ENCODE data around the gene NHSL1.

The NHSL1 gene

DNA sequence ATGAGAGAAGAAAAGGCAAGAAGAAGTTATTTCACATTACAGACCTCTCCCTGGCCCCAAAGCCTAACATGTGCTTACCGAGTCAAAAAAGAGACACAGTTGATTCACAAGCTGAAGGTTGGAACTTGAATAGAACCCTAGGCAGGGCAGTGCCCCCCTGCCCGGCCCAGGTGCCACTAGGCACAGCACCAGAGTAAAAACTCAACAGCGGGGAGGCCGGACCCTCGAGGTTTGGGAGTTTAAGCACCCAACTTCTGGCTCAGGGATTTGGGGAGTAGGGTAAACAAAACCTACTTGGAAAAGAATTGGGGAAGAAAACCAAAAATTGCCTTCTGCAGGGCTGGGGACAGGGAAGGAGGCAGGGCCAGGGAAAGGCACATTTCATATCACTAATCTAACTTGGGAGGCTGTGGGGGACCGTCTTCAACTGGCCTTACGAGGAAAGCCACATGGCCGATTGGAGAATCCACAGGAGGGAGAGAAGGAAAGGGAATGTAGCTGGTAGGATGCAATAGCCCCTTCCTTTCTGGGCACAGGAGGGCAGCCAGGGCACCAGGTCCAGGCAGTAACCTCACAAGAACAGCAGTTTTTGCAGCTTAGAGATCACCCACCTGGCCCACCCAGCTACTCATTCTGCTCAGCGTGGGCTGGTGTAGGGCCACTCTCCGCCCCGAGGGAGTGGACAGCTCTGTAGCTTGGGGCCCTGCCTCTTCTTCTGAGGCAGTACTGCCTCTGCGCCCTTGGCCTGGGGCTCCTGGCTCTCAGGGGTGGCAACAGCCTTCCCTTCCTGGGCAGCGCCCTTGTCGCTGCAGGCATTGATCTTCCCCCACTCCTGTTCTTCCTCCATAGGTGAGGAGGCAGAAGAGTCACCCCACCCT, 97.1 kb downstream of the NHSL1 start:
- no peak for ATAC-seq
- TF ChIP-seq CSDC2 (CRISPR knock-in tag; IDR thresholded peaks at IDR 0.05), result no peak
- no peak for TF ChIP-seq ZNF70 (CRISPR knock-in tag; IDR thresholded peaks at IDR 0.05)
- TF ChIP-seq TCF4 (CRISPR knock-in tag; IDR thresholded peaks at IDR 0.05; ENCODE audit: borderline replicate concordance), result no peak
- TF ChIP-seq CSRNP3 (CRISPR knock-in tag; IDR thresholded peaks at IDR 0.05), result no peak
- TF ChIP-seq TSHZ2 (CRISPR knock-in tag; IDR thresholded peaks at IDR 0.05), result no peak
- TF ChIP-seq ZC3H10 (CRISPR knock-in tag; IDR thresholded peaks at IDR 0.05), result no peak
- no peak for TF ChIP-seq TOX (CRISPR knock-in tag; IDR thresholded peaks at IDR 0.05; ENCODE audit: borderline replicate concordance)
- TF ChIP-seq ZFP3 (CRISPR knock-in tag; IDR thresholded peaks at IDR 0.05), result no peak
- no peak for TF ChIP-seq PPARA (CRISPR knock-in tag; IDR thresholded peaks at IDR 0.05; ENCODE audit: borderline replicate concordance)
- TF ChIP-seq SNAI2 (CRISPR knock-in tag; IDR thresholded peaks at IDR 0.05), result no peak
- TF ChIP-seq POU6F1 (CRISPR knock-in tag; IDR thresholded peaks at IDR 0.05; ENCODE audit: borderline replicate concordance, low read depth), result no peak
- no peak for TF ChIP-seq ZNF565 (CRISPR knock-in tag; conservative IDR thresholded peaks at IDR 0.05; ENCODE audit: low read depth)
- no peak for TF ChIP-seq ISL1 (CRISPR knock-in tag; IDR thresholded peaks at IDR 0.05)
- TF ChIP-seq RARB (CRISPR knock-in tag; IDR thresholded peaks at IDR 0.05), result no peak
- no peak for TF ChIP-seq ZFP30 (CRISPR knock-in tag; IDR thresholded peaks at IDR 0.05)
- TF ChIP-seq CREB5 (CRISPR knock-in tag; IDR thresholded peaks at IDR 0.05; ENCODE audit: low read depth), result no peak
- TF ChIP-seq ESRRG (CRISPR knock-in tag; IDR thresholded peaks at IDR 0.05), result no peak

GRCh38 chr6:138400326-138400725, 99.0 kb downstream of the NHSL1 start:
- no peak for ATAC-seq
- no peak for TF ChIP-seq CSRNP3 (CRISPR knock-in tag; IDR thresholded peaks at IDR 0.05)
- TF ChIP-seq PPARA (CRISPR knock-in tag; IDR thresholded peaks at IDR 0.05; ENCODE audit: borderline replicate concordance), result no peak
- no peak for TF ChIP-seq ISL1 (CRISPR knock-in tag; IDR thresholded peaks at IDR 0.05)
- TF ChIP-seq TSHZ2 (CRISPR knock-in tag; IDR thresholded peaks at IDR 0.05), result no peak
- no peak for TF ChIP-seq OSR1 (CRISPR knock-in tag; IDR thresholded peaks at IDR 0.05)
- no peak for TF ChIP-seq ZNF565 (CRISPR knock-in tag; conservative IDR thresholded peaks at IDR 0.05; ENCODE audit: low read depth)
- no peak for TF ChIP-seq TOX (CRISPR knock-in tag; IDR thresholded peaks at IDR 0.05; ENCODE audit: borderline replicate concordance)
- TF ChIP-seq ZFP30 (CRISPR knock-in tag; IDR thresholded peaks at IDR 0.05), result no peak
- TF ChIP-seq PATZ1 (CRISPR knock-in tag; IDR thresholded peaks at IDR 0.05; ENCODE audit: borderline replicate concordance), result no peak
- TF ChIP-seq BACH2 (CRISPR knock-in tag; IDR thresholded peaks at IDR 0.05; ENCODE audit: borderline replicate concordance), result no peak
- no peak for TF ChIP-seq ARNTL (CRISPR knock-in tag; IDR thresholded peaks at IDR 0.05; ENCODE audit: borderline replicate concordance, low read depth)
- no peak for TF ChIP-seq POU6F1 (CRISPR knock-in tag; IDR thresholded peaks at IDR 0.05; ENCODE audit: borderline replicate concordance, low read depth)
- no peak for TF ChIP-seq CSDC2 (CRISPR knock-in tag; IDR thresholded peaks at IDR 0.05)
- TF ChIP-seq ZC3H10 (CRISPR knock-in tag; IDR thresholded peaks at IDR 0.05), result no peak
- no peak for TF ChIP-seq RARB (CRISPR knock-in tag; IDR thresholded peaks at IDR 0.05)
- no peak for TF ChIP-seq TCF4 (CRISPR knock-in tag; IDR thresholded peaks at IDR 0.05; ENCODE audit: borderline replicate concordance)

Measured in SK-N-SH treated with all-trans-retinoic acid at 6 μM for 48 hours (cell line).